Kasumi-1 (cell line): ENCODE measurements around the gene PHACTR2.
A peak's percentile ranks its signal among the peaks of the same experiment; 100 is the strongest.
"Not testable (repeated sequence)": the region's sequence is repeated elsewhere in the genome, so short reads cannot be mapped to it uniquely, and the experiment has no call there.

Source experiments
- DNase-seq, 2 experiments: peaks; one replicate each; lab custom pipeline; 2025; lab: John Stamatoyannopoulos, UW

PHACTR2 gene

DNA sequence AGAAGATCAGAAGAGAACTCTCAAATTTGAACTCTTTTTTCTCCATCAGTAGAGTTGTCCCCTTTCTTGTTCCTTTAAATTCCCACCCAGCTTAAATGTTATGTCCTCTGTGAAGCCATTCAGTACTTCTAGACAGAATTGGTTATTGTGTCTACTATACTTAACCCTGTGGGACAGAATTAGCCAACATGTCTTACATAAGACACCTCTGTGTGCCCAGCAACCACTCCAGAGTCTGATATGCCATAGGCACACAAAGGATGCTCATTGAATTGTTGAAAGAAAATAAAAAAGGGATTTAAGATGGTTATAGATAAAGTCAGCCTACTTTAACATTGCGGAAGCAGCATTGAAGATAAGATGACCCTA, 88.4 kb downstream of the PHACTR2 start:
- no peak for DNase-seq

DNA sequence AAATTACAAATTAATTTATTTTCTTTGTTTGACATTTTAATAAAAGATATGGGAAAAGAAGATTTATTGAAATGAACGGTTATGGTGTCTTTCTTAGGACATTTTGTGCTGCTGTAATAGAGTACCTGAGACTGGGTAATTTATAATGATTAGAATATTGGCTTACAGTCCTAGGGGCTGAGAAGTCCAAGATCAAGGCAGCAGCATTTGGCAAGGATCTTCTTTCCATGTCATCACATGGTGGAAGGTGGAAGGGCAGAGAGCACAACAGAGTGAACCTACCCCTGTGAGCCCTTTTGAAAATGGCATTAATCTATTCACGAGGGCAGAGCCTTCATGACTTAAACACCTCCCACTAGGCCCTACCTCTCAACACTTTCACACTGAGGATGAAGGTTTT, 89.7 kb downstream of the PHACTR2 start:
- no peak for DNase-seq

DNA sequence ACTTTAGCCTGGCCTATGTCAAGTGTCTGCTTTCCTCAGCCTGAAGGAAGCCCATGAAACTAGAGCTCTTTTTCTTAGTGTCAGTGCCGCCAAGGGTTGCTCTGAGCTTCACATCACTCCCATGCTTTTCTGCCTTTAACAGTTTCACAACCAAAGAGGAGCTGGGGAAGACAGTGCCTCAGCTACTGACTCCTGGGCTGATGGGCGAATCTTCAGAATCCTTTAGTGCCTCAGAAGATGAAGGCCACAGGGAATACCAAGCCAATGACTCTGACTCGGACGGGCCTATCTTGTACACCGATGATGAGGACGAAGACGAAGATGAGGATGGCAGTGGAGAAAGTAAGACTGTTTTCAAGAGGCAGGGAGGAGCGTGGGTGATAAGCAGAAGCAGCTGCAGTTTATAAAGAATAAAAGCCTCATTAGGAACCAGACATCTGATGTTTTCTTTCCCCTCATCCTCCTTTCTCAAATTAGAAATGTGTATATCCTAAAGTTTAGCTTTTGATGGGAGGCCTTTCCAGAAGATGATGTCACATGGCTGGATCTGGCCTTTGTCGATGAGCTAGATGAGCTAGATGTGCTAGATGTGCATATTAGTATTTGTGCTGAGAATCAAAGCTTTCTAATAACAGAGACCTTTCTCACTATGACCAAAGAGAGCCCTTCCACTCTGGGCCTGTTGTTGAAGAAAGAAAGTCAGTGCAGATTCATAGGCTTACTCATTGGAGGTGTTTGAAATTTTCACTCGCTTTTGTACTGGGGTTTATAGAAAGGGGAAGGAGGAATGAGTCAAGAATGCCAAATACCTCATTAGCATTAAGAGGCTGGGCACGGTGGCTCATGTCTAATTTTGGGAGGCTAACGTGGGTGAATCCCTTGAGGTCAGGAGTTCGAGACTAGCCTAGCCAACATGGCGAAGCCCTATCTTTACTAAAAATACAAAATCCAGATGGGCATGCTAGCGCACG, 94.6 kb downstream of the PHACTR2 start:
- DNase-seq = no peak

DNA sequence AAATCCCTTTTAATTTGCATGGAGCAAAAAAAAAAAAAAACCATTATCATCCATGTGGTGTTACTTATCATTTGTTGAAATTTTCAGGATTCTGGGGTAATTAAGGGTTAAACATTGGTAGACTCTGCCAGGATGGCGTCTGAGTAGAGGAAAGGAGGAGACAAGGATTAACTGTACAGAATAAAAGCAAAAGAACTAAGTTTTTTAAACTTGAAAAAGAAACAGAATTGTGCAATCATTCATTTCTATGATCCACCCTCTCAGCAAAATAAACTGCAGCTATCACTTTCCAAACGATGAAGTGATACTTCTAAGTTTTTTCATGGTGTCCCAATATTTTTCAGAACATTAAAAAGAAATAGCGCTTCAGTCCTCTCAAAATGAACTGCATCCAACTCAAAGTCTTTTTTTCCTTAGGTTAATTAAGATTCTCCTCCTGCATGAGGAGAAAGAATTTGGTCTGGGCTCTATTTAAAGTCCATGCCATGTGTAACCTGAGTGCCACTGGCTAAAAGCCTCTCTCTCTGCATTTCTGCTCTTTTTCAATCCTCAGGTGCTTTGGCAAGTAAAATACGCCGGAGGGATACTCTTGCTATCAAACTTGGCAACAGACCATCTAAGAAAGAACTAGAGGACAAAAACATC, 95.9 kb downstream of the PHACTR2 start:
- no peak for DNase-seq

DNA sequence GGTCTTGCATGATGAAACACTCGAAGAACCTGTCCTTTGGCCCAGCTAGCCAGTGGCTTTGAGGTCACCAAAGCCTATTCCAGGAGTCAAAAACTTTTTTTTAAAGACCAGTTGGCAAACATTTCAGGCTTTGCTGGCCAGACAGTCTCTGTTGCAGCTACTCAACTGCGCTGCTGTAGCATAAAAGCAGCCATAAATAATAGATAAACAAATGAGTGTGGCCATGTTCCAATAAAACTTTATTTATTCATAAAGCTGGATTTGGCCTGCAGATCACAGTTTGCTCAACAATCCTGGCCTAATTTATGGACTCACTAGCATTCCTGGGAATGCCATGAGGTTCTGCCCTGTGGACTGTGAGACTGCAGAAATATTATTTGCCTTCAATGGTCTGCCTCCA, 96.6 kb downstream of the PHACTR2 start:
- no peak for DNase-seq

GRCh38 chr6:143775336-143775735, 97.6 kb downstream of the PHACTR2 start:
- no peak for DNase-seq

- no peak for DNase-seq
Measured at GRCh38 chr6:143778926-143779325, 101.2 kb downstream of the PHACTR2 start.

DNA sequence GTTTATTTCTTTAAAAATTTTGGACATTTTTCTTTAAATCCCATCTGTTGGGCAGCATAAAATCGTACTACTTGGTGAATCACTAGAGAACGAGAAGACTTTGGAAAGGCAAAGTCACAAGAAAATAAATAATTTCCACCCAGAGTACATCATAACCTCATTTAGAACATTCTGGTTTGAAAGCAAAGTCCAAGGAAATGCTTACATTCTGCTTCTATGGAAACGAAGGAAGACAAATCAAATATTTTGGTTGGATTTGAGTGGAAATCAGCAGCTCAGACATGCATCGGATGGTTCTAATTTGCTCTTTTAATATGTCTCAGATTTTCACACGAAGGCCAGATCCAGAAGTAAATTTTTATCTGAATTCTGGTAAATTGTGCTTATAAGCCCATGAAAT, 104.7 kb downstream of the PHACTR2 start:
- DNase-seq = no peak

GRCh38 chr6:143783077-143783476, 105.3 kb downstream of the PHACTR2 start:
- DNase-seq = no peak

DNA sequence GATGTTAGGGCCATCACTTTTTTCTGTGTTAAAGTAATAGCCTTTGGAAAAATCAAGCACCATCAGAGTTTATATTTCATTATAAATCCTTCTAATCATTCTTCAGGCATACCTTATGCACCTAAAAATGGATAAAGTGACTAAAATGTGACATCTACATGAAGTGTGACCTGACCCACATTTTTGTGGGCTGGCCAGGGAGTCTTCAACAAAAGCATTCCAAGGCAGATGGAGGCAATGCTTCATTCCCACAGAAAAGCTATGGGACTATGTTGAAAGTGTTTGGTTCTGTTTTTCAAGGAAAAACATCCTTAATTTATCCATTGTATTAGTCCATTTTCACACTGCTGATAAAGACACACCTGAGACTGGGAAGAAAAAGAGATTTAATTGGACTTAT, 106.6 kb downstream of the PHACTR2 start:
- DNase-seq = no peak

GRCh38 chr6:143786371-143786770, 108.6 kb downstream of the PHACTR2 start:
- not testable (repeated sequence) for DNase-seq

GRCh38 chr6:143792402-143793279, 114.9 kb downstream of the PHACTR2 start:
- no peak for DNase-seq

- no peak for DNase-seq
Measured at GRCh38 chr6:143793280-143793619, 115.5 kb downstream of the PHACTR2 start.

DNA sequence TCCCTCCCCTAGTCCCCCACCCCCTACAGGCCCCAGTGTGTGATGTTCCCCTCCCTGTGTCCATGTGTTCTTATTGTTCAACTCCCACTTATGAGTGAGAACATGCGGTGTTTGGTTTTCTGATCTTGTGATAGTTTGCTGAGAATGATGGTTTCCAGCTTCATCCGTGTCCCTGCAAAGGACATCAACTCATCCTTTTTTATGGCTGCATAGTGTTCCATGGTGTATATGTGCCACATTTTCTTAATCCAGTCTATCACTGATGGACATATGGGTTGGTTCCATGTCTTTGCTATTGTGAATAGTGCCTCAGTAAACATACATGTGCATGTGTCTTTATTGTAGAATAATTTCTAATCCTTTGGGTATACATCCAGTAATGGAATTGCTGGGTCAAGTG, 118.8 kb downstream of the PHACTR2 start:
- DNase-seq = not testable (repeated sequence)

DNA sequence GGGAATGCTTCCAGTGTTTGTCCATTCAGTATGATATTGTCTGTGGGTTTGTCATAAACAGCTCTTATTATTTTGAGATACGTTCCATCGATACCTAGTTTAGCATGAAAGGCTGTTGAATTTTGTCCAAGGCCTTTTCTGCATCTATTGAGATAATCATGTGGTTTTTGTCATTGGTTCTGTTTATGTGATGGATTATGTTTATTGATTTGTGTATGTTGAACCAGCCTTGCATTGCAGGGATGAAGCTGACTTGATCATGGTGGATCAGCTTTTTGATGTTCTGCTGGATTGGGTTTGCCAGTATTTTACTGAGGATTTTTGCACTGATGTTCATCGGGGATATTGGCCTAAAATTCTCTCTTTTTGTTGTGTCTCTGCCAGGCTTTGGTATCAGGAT, 120.7 kb downstream of the PHACTR2 start:
- DNase-seq = not testable (repeated sequence)

GRCh38 chr6:143802833-143803565, 125.2 kb downstream of the PHACTR2 start:
- no peak for DNase-seq

DNA sequence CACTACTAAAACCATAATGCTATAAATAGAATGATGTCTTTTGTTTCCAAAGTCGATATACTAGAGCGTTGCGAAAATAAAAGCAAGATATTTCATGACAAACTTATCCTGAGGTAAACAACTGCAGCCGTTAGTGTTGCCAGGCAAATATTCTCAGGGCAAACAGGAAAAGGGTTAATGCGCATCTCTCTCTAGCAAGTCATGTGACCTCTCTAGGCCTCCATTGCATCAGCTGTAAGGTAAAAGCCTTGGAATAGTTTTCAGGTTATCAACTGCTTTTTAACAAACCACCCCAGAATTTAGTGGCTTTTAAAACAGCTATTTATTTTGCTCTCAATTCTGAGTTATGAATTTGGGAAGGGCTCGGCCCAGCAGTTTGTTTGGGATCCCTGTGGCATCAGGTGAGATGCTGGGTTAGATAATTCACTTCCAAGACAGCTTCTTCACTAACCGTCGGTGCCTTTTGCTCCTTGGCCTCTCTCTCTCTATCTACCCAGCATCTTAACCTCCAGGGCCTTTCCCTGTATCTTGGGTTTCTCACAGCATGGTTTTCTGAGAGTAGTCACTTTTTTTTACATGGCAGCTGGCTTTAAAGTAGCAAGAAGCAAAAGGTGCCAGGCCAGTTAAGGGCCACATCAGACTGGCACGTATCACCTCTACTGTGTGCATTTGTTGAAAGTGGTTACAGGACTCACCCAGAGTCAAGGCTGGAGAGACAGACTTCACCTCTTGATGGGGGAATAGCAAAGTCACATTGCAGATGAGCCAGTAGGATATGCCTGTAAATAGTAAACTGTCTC, 126.2 kb downstream of the PHACTR2 start:
- DNase-seq = no peak

GRCh38 chr6:143804835-143805239, 127.1 kb downstream of the PHACTR2 start:
- DNase-seq = no peak

- peak in 1 of 2 experiments; percentile 34 for DNase-seq
Measured at GRCh38 chr6:143806282-143807102, 128.7 kb downstream of the PHACTR2 start.
